HG03064 (cell line): ENCODE data around the gene ADAM33.

ENCODE experiments used
- ATAC-seq: cut with Tn5 transposase; IDR thresholded peaks from one replicate; pipeline ENCODE4 v1.9.1; 2021; ENCODE audit warnings: low read depth; ENCODE audit not compliant: unreplicated experiment

Gene ADAM33

GRCh38 chr20:3691897-3692296, 10.1 kb upstream of the ADAM33 start:
- no peak for ATAC-seq

DNA sequence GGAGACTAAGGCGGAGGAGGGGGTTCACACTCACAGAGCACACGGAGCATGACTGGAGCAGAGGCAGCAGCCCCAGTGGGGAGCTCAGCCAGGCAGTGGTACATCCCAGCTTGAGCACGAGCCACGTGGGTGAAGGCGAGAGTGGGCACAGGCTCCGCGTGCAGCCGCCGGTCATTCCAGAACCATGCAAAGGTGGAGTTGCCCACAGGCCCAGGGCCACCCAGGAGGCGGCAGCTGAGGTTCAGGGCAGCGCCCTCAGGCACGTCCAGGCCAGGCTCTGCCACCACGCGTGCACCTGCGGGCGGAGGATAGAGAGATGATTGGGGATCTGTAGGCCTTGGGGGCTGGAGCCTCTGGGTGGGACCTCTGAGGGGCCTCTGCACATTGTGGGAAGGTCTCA, 9.5 kb upstream of the ADAM33 start:
- ATAC-seq: no peak

DNA sequence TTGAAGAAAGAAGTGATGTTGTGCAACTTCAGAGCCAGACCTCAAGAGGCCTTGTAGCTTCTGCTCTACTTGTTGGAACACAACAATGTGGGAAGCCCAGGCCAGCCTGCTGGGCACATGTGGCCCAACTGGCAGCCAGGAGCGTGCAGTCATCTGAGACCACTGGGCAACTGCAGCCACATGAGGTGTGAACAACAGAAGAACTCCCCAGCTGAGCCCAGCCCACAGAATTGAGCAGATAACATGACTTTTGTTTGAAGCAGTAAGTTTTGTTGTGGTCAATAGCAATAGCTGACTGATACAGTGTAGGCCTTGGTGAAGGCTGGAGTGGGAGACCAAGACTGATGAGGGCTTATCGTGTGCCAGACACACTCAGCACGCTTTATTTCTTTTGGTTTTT, 8.6 kb upstream of the ADAM33 start:
- no peak for ATAC-seq

DNA sequence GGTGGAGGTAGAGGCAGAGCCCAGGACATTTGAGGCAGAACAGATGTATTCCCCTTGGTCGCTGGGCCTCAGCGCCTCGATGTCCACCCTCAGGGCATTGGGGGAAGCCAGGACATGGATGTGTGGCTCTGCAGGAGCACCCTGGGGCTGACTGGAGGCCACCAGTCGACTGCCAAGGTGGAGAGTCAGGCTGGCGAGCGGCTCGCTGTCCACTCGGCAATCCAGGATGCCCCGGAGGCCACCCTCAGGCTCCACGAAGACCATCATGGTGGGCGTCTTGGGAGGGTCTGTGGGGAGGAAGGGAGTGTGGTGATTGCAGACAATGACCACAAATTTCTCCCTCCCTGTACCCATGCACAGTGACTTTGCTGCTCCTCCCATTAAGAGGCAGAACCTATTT, 8.2 kb upstream of the ADAM33 start:
- ATAC-seq: no peak

GRCh38 chr20:3687655-3688054, 5.8 kb upstream of the ADAM33 start:
- no peak for ATAC-seq

GRCh38 chr20:3686867-3687321, 5.1 kb upstream of the ADAM33 start:
- no peak for ATAC-seq

DNA sequence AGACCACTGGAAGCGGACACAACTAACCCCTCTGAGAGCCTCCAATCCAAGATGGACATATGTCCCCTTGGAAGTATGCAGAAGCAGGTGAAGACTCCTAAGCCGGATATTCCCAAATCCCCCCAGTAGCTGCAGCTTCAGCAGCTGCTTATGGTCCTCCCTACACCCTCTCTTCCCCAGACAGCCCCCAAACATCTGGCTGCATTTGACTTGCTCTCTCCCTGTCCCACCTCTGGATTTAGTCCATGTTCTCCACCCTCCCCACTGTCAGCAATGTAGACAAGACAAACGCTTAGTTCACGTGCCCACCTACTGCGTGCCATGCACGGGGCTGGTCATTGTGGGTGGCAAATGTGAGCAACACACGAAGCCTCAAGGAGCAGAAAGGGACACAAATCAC, 4.6 kb upstream of the ADAM33 start:
- ATAC-seq: no peak

DNA sequence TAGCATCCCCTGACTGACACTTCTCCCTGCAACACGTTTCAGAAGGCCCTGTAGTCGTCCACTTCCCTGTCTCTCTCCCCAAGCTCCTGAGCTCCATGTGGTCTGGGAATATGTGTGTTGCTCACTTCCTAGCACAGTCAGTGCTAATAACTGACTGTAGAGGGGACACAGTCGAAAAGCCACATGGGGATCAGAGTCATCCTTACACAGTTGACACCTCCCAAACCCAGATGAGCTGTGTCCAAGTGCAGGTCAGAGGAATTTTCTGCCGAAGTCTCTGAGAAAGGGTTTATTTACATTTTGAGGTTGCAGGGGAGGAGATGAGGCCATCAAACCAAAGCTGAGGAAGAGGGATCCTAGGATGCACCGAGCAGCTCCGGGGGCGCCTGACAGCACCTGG, 3.5 kb upstream of the ADAM33 start:
- no peak for ATAC-seq

DNA sequence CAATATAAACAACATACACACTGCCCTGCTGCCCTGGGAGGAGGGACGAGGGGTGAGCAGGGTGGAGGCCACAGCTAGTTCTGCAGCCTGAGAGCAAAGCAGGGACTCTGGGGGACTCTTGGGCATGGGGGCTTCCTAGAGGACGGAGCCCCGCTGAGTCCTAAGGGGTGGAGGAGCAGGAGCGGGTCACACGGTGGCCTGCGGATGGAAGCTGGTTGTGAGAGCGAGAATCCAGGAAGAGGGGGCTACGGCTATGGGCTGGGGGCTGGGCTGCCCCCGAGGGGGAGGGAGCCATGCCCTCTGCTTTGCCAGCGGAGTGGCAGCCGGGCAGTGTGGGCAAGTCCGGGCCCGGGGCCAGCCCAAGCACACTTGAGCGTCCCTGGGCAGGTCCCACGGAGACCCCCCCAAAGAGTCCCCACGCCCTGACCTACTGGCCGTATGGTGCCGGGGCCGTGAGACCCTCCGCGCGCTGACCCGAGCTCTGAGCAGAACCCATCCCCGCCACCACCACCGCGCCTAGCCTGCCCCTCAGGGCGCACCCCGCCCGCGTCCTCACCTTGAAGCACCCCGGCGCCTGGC, 369 bp downstream of the ADAM33 start:
- no peak for ATAC-seq

- no peak for ATAC-seq
Measured at GRCh38 chr20:3680701-3681351, 984 bp downstream of the ADAM33 start.

GRCh38 chr20:3679749-3680700, 1.8 kb downstream of the ADAM33 start:
- ATAC-seq: no peak

GRCh38 chr20:3678856-3679720, 2.7 kb downstream of the ADAM33 start:
- no peak for ATAC-seq

GRCh38 chr20:3678198-3678597, 3.6 kb downstream of the ADAM33 start:
- ATAC-seq: no peak

DNA sequence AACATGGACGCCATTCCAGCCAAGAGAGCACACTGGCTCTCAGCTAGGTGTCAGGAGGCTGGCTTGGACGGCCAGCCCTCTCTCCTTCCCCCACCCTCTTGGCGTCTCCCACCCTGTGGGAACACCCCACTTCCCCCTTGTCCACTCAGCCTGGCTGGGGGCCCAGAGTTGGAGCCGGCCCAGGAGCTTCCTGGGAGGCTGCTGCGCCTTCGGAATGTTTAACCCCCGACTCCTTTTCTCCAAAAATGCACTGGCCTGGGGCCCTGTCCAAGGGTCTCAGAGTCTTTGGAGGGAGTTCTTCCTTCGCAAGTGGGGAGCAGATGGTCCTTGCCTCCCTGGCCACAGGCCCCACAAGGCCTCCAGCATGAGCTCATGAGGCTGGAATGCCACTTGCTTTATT, 4.1 kb downstream of the ADAM33 start:
- no peak for ATAC-seq

GRCh38 chr20:3674995-3675900, 6.6 kb downstream of the ADAM33 start:
- no peak for ATAC-seq

GRCh38 chr20:3674447-3674846, 7.4 kb downstream of the ADAM33 start:
- ATAC-seq: no peak

GRCh38 chr20:3673221-3674070, 8.4 kb downstream of the ADAM33 start:
- no peak for ATAC-seq

DNA sequence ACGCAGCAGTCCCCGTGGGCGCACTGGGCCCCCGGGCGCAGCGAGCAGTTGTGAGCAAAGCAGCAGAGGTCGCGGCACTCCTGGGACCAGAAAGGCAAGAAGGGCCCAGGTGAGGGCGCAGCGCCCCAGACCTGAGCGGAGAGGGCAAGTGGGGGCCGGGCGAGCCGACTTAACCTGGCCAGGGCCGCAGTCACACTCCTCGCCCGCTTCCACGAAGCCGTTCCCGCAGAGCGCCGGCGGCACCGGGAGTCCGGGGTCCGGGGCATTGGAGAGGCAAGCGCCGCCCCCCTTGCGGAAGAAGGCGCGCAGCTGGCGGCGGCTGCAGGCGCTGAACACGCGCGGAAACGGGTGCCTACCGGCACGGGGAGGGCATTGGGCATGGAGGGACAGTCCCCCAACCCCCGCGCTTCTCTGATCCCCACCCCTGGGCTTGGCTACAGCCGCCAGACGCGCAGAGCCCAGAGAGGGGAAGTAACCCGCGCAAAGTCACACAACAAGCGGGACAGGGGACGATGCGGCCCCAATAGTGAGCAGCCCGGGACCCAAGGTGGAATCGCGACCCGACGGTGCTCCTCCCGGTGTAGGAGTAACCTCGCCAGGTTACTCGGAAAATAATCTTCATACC, 9.2 kb downstream of the ADAM33 start:
- ATAC-seq: no peak
